ENCODE data around the gene ZNF503. TPM values are rescaled to one million over a fixed set of nuclear protein-coding genes. Genes with fewer than 3 reads are reported as not detected.

The ZNF503 gene
- total RNA-seq, 2 experiments from 2014 or later = 0.33 to 0.42 TPM

GRCh38 chr10:75404815-75405597, 3.4 kb upstream of the ZNF503 start:
- H3K36me3 Mint-ChIP-seq = no peaks in the 10 kb centered on the region
- DNase-seq = no peak

DNA sequence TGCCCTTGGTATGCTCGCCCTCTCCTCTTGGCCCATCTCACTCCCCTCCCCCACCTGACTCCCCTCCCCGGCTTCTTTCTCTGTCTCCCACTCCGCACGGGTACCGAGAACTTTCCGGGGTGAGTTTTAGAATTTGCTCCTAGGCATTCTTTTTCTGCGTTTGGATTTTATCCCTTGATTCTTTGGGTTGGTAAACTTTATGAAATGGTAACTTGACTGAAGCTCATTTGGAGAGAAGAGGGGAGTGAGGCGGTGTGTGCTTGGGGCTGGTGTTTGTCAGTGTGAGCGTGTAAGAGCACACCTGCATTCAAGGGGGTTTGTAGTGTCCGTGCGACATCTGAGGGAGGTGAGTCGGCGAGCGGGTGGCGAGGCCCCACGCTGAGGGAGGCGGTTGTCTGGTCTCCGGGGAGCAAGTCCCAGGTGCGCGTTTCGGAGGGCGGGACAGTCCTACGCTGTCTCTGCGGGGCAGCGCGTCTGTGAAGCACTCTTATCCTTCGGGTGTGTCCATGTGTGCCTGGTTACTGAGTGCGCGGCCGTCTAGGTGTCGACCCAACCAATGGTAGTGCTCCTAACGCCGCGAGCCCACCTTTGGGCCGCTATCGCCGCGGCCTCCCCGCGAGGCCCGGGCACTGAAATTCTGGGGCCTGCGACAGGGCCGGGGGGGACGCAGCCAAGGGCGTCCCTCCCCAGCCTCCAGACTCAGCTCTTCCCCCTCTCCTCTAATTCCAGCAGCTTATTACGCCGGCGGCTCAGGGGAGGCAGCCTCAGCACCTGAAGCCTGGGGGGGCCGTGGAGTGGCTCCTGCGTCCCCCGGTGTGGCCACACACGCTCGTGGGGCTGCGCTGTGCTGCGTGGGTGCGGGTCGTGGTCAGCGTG, 2.6 kb upstream of the ZNF503 start:
- peaks cover 85% of the 10 kb centered on the region for H3K27me3 Mint-ChIP-seq
- peaks cover 26% of the 10 kb centered on the region for H3K4me1 Mint-ChIP-seq
- no peaks in the 10 kb centered on the region for H3K36me3 Mint-ChIP-seq
- H3K9me3 Mint-ChIP-seq = peaks cover 2% of the 10 kb centered on the region
- no peak for DNase-seq
- H3K4me3 Mint-ChIP-seq = peak overlapping the region; percentile 11
- H3K27ac Mint-ChIP-seq = no peak overlapping the region

More at GRCh38 chr10:75404815-75405597, 3.4 kb upstream of the ZNF503 start:
- peaks cover 2% of the 10 kb centered on the region for H3K9me3 Mint-ChIP-seq
- peaks cover 87% of the 10 kb centered on the region for H3K27me3 Mint-ChIP-seq
- peaks cover 29% of the 10 kb centered on the region for H3K4me1 Mint-ChIP-seq
- H3K4me3 Mint-ChIP-seq = no peak overlapping the region
- no peak overlapping the region for H3K27ac Mint-ChIP-seq

DNA sequence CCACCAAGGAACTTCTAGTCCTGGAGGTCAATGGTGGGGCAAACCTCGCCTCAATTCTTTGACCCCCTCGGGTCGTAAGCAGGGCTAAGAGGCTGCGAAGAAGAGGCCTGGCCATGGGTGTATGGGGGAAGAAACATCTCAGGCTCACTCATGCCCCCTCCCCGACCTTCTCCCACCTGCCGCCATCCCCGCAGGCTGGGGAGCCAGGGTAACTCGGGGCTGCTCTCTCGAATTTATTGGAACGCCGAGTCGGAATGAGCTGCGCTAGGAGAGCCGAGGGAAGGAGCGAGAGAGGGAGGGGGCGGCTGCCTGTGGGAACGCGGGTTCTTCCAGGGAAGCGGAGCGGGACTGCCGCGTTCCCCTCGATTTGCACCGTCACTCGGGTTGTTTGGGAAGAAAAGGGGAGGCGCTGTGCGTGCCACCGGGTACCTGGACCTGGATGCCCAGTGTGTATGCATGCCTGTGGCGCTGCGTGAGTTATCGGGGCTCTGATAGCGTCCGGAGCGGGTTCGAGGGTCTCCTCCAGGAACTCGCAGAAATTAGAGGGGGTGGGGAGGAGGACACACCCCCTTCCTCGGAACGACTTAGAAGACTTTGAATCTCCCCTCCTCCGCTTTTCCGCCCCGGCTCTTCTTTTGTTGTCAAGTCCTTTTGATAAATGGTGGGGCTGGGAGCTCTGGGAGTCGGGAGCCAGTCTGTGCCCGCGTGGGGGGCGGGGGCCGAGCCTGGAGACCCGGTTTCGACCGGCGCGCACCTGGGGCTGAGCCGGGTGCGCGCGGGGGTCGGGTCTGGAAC, 1.8 kb upstream of the ZNF503 start:
- peaks cover 2% of the 10 kb centered on the region for H3K9me3 Mint-ChIP-seq

GRCh38 chr10:75402486-75403143, 1.1 kb upstream of the ZNF503 start:
- peak overlapping the region; percentile 81 for H3K4me3 Mint-ChIP-seq
- DNase-seq = no peak
- H3K4me1 Mint-ChIP-seq = peaks cover 24% of the 10 kb centered on the region
- H3K36me3 Mint-ChIP-seq = no peaks in the 10 kb centered on the region
- no peak overlapping the region for H3K27ac Mint-ChIP-seq
- peaks cover 81% of the 10 kb centered on the region for H3K27me3 Mint-ChIP-seq
- peaks cover 2% of the 10 kb centered on the region for H3K9me3 Mint-ChIP-seq

More for the DNA sequence above, 1.8 kb upstream of the ZNF503 start:
- DNase-seq = no peak
- peaks cover 80% of the 10 kb centered on the region for H3K27me3 Mint-ChIP-seq
- H3K27ac Mint-ChIP-seq = no peak overlapping the region
- no peaks in the 10 kb centered on the region for H3K36me3 Mint-ChIP-seq
- peaks cover 25% of the 10 kb centered on the region for H3K4me1 Mint-ChIP-seq
- peak overlapping the region; percentile 81 for H3K4me3 Mint-ChIP-seq

- H3K9me3 Mint-ChIP-seq = peaks cover 2% of the 10 kb centered on the region
- no peak overlapping the region for H3K27ac Mint-ChIP-seq
- DNase-seq = peak; percentile 57
Measured at GRCh38 chr10:75400771-75401568, 594 bp downstream of the ZNF503 start.

GRCh38 chr10:75400163-75400770, 1.3 kb downstream of the ZNF503 start:
- Mint-ChIP-seq H3K27ac (no peak overlapping the region), H3K9me3 (no peaks in the 10 kb centered on the region), H3K4me3 (peak overlapping the region; percentile 79), H3K27me3 (peaks cover 71% of the 10 kb centered on the region), H3K36me3 (no peaks in the 10 kb centered on the region), H3K4me1 (peaks cover 21% of the 10 kb centered on the region)
- no peak for DNase-seq

More at GRCh38 chr10:75400771-75401568, 594 bp downstream of the ZNF503 start:
- Mint-ChIP-seq H3K27me3 (peaks cover 74% of the 10 kb centered on the region), H3K4me3 (peak overlapping the region; percentile 79), H3K4me1 (peaks cover 21% of the 10 kb centered on the region), H3K36me3 (no peaks in the 10 kb centered on the region)

- no peaks in the 10 kb centered on the region for H3K9me3 Mint-ChIP-seq
- peak; percentile 53 for DNase-seq
- no peak overlapping the region for H3K4me3 Mint-ChIP-seq
- H3K4me1 Mint-ChIP-seq = peaks cover 25% of the 10 kb centered on the region
- peaks cover 72% of the 10 kb centered on the region for H3K27me3 Mint-ChIP-seq
- H3K27ac Mint-ChIP-seq = no peak overlapping the region
- H3K36me3 Mint-ChIP-seq = no peaks in the 10 kb centered on the region
Measured at GRCh38 chr10:75399461-75400162, 2.0 kb downstream of the ZNF503 start.

DNA sequence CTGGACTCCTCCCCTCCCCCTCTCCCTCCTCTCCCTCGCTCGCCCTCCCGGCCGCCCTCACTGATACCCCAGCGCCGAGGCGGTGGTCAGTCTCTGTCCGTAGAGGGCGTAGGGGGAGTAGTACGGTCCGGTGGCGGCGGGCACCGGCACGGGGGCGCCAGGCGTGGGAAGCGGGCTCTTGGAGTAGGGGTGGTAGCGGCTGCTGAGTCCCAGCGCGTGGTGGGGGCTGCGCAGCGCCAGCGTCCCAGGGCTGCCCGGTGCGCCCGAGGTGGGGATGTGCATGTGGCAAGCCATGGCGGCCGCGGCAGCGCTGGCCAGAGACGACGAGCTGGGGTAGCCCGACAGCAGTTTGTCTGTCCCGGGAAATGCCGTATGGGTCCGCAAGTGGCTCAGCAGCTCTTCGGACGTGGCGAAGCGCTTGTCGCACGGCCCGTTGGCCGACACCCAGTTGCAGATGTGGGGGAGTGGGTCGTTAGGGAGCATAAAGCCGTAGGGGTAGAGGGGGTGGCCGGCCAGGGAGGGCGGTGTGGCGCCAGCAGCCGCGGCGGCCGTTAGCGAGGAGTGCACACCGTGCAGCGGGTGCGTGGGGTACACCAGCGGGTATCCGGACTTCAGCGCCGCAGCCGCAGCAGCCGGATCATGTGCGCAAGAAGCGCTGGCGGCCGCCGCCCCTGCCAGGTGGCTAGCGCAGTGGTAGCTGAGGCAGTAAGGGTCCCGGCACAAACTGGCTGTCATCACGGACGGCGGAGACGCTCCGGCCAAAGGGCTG, 2.7 kb downstream of the ZNF503 start:
- H3K36me3 Mint-ChIP-seq = no peaks in the 10 kb centered on the region
- H3K4me1 Mint-ChIP-seq = peaks cover 22% of the 10 kb centered on the region
- no peak for DNase-seq
- no peaks in the 10 kb centered on the region for H3K9me3 Mint-ChIP-seq
- H3K27ac Mint-ChIP-seq = no peak overlapping the region
- no peak overlapping the region for H3K4me3 Mint-ChIP-seq
- peaks cover 74% of the 10 kb centered on the region for H3K27me3 Mint-ChIP-seq

DNA sequence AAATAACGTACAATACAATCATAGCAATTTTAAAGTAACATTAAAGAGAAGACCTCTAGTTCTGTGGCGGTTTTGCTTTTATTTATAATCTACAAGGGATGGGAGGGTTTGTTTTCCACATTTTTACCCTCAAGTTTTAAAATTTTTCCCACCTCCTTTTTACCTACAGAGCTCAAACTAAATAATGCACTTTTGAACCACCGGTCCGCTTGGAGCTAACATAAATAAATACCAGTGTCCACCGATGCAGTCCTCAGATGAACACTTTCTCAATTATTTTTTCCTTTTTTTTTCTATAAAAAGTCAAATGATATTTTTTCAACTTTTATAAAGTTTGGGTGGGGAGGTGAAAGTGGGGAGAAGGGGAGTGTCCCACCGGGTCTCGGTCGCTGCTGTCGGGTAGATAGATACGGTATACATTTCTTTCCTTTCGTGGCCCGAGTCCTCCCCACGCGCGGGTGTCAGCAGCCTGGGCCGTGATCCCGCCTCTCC, 3.3 kb downstream of the ZNF503 start:
- no peak overlapping the region for H3K4me3 Mint-ChIP-seq
- H3K9me3 Mint-ChIP-seq = no peaks in the 10 kb centered on the region
- H3K27me3 Mint-ChIP-seq = peaks cover 74% of the 10 kb centered on the region
- DNase-seq = no peak
- H3K36me3 Mint-ChIP-seq = no peaks in the 10 kb centered on the region
- H3K4me1 Mint-ChIP-seq = peaks cover 20% of the 10 kb centered on the region
- no peak overlapping the region for H3K27ac Mint-ChIP-seq

DNA sequence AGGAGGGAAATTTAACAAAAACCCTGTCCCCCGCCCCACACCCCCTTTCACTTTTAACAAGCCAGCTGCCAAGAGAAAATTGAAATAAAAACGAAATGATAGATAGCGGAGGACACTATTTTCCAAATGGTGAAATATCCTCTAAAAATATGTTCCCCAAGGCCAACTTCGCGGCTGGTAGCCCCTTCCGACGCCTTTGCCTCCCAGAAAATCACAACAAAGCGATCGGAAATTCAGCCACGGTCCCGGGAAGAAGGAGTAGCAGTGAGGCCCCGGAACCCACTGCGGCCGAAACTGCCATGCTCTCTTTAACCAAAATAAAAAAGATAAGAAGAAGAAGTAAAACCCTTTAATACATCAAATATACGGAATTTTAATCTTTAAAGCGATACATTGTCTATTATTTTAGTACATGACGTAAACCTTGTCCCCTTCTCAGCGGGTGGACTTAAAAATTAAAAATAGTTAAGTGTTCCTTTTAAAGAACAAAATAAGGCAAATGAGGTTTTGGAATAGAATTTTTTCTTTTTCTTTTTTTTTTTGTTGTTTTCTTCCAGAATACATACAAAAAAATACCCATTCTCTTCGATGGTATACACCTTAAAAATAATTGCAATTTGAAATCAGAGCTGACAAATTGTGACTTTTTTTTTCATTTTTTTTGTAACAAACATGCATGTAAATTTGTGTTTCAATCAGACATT, 3.9 kb downstream of the ZNF503 start:
- H3K27ac Mint-ChIP-seq = no peak overlapping the region
- no peaks in the 10 kb centered on the region for H3K36me3 Mint-ChIP-seq
- no peak for DNase-seq
- peaks cover 70% of the 10 kb centered on the region for H3K27me3 Mint-ChIP-seq
- H3K9me3 Mint-ChIP-seq = no peaks in the 10 kb centered on the region
- H3K4me1 Mint-ChIP-seq = peaks cover 15% of the 10 kb centered on the region
- no peak overlapping the region for H3K4me3 Mint-ChIP-seq

- H3K4me3 Mint-ChIP-seq = no peak overlapping the region
- H3K9me3 Mint-ChIP-seq = no peaks in the 10 kb centered on the region
- peaks cover 10% of the 10 kb centered on the region for H3K4me1 Mint-ChIP-seq
- no peak overlapping the region for H3K27ac Mint-ChIP-seq
- peaks cover 70% of the 10 kb centered on the region for H3K27me3 Mint-ChIP-seq
- no peak for DNase-seq
- H3K36me3 Mint-ChIP-seq = no peaks in the 10 kb centered on the region
Measured at GRCh38 chr10:75396631-75397495, 4.7 kb downstream of the ZNF503 start.
